H9 (cell line): ENCODE results near the gene NOL9. TPM values are rescaled to one million over a fixed set of nuclear protein-coding genes. Genes with fewer than 3 reads are reported as not detected.

Experiments used
- DNase-seq: peaks from one replicate; pipeline ENCODE4 v3.0.0-alpha.2; 2017
- H2AFZ ChIP-seq: one replicate; pipeline ENCODE4 v1.6.1; 2013; ENCODE audit warnings: mild to moderate bottlenecking, low read length, control low read depth, moderate library complexity
- H2AK5ac ChIP-seq: 2 replicates; pipeline ENCODE4 v1.6.1; 2013; ENCODE audit warnings: low read length, control low read depth, mixed read lengths; ENCODE audit not compliant: insufficient read length
- H2BK120ac ChIP-seq: one replicate; pipeline ENCODE4 v1.6.1; 2013; ENCODE audit warnings: low read depth, mild to moderate bottlenecking, low read length, control low read depth, inconsistent platforms; ENCODE audit not compliant: poor library complexity, severe bottlenecking
- H2BK12ac ChIP-seq: 2 replicates; pipeline ENCODE4 v1.6.1; 2013; ENCODE audit warnings: low read length, control low read depth, mixed read lengths, low read depth; ENCODE audit not compliant: insufficient read length
- H2BK15ac ChIP-seq: 2 replicates; pipeline ENCODE4 v1.6.1; 2013; ENCODE audit warnings: low read depth, low read length, control low read depth
- H2BK20ac ChIP-seq: one replicate; pipeline ENCODE4 v1.6.1; 2013; ENCODE audit warnings: low read depth, mild to moderate bottlenecking, low read length, control low read depth, inconsistent platforms; ENCODE audit not compliant: poor library complexity, severe bottlenecking
- H2BK5ac ChIP-seq: 2 replicates; pipeline ENCODE4 v1.6.1; 2013; ENCODE audit warnings: low read length, control low read depth, mixed read lengths; ENCODE audit not compliant: insufficient read length
- H3K14ac ChIP-seq: 2 replicates; pipeline ENCODE4 v1.6.1; 2013; ENCODE audit warnings: low read length, control low read depth; ENCODE audit not compliant: insufficient read depth
- H3K18ac ChIP-seq: 2 replicates; pipeline ENCODE4 v1.6.1; 2013; ENCODE audit warnings: low read depth, mild to moderate bottlenecking, mixed read lengths, low read length, control low read depth; ENCODE audit not compliant: insufficient read length
- H3K23ac ChIP-seq: 2 replicates; pipeline ENCODE4 v1.6.1; 2013; ENCODE audit warnings: low read length, control low read depth, mixed read lengths, low read depth; ENCODE audit not compliant: insufficient read length
- H3K23me2 ChIP-seq: 2 replicates; pipeline ENCODE4 v1.6.1; 2013; ENCODE audit warnings: low read depth, mild to moderate bottlenecking, mixed read lengths, low read length, control low read depth; ENCODE audit not compliant: insufficient read length, poor library complexity, severe bottlenecking
- H3K27ac ChIP-seq: 2 replicates; pipeline ENCODE4 v1.5.1; 2013; ENCODE audit warnings: low read length, control low read depth, mixed read lengths, low read depth; ENCODE audit not compliant: insufficient read length
- H3K27me3 ChIP-seq: 2 replicates; pipeline ENCODE4 v1.6.1; 2013; ENCODE audit warnings: low read length, control low read depth, inconsistent platforms; ENCODE audit not compliant: insufficient read depth
- H3K4ac ChIP-seq: 2 replicates; pipeline ENCODE4 v1.6.1; 2013; ENCODE audit warnings: low read depth, mild to moderate bottlenecking, control low read depth, inconsistent platforms, low read length, moderate library complexity
- H3K4me1 ChIP-seq: 2 replicates; pipeline ENCODE4 v1.6.1; 2013; ENCODE audit warnings: low read length, control low read depth, inconsistent platforms; ENCODE audit not compliant: insufficient read depth
- H3K4me2 ChIP-seq: 2 replicates; pipeline ENCODE4 v1.6.1; 2013; ENCODE audit warnings: low read length, control low read depth, mixed read lengths; ENCODE audit not compliant: insufficient read length, insufficient read depth
- H3K56ac ChIP-seq: 2 replicates; pipeline ENCODE4 v1.6.1; 2013; ENCODE audit warnings: low read depth, mild to moderate bottlenecking, mixed read lengths, low read length, control low read depth; ENCODE audit not compliant: insufficient read length
- H3K79me1 ChIP-seq: 2 replicates; pipeline ENCODE4 v1.6.1; 2013; ENCODE audit warnings: low read depth, mild to moderate bottlenecking, moderate library complexity, low read length, control low read depth, inconsistent platforms; ENCODE audit not compliant: insufficient read depth, poor library complexity, severe bottlenecking
- H3K79me2 ChIP-seq: 2 replicates; pipeline ENCODE4 v1.6.1; 2013; ENCODE audit warnings: low read length, control low read depth, inconsistent platforms; ENCODE audit not compliant: insufficient read depth
- H3K9ac ChIP-seq: 2 replicates; pipeline ENCODE4 v1.6.1; 2013; ENCODE audit warnings: low read length, control low read depth, mixed read lengths; ENCODE audit not compliant: insufficient read length; ENCODE audit errors: extremely low read depth
- H3K9me3 ChIP-seq: one replicate; pipeline ENCODE4 v1.6.1; 2013; ENCODE audit warnings: low read depth, low read length, inconsistent platforms; ENCODE audit not compliant: control insufficient read depth
- H3T11ph ChIP-seq: one replicate; pipeline ENCODE4 v1.6.1; 2013; ENCODE audit warnings: mild to moderate bottlenecking, low read length, control low read depth, inconsistent platforms
- H4K20me1 ChIP-seq: one replicate; pipeline ENCODE4 v1.6.1; 2013; ENCODE audit not compliant: control insufficient read depth, insufficient read length, insufficient read depth
- H4K5ac ChIP-seq: 2 replicates; pipeline ENCODE4 v1.6.1; 2013; ENCODE audit warnings: low read depth, mild to moderate bottlenecking, mixed read lengths, low read length, control low read depth; ENCODE audit not compliant: insufficient read length
- H4K8ac ChIP-seq: replicated peaks from 2 replicates; pipeline ENCODE4 v1.6.1; 2013; ENCODE audit warnings: low read length, control low read depth, mixed read lengths, low read depth; ENCODE audit not compliant: insufficient read length
- H4K91ac ChIP-seq: 2 replicates; pipeline ENCODE4 v1.6.1; 2013; ENCODE audit warnings: low read depth, mild to moderate bottlenecking, moderate library complexity, mixed read lengths, low read length, control low read depth; ENCODE audit not compliant: insufficient read length
- H3K27ac Mint-ChIP-seq, 3 experiments: 2 replicates in 2 of 3; 3 replicates in 1 of 3; pipeline ENCODE4 v1.8.0; 2020 to 2021; ENCODE audit warnings: mixed read lengths in 3 of 3, mild to moderate bottlenecking in 1 of 3, moderate library complexity in 1 of 3
- H3K27me3 Mint-ChIP-seq: 2 replicates; pipeline ENCODE4 v1.8.0; 2021; ENCODE audit warnings: low read depth, mild to moderate bottlenecking, moderate library complexity, mixed read lengths
- H3K36me3 Mint-ChIP-seq, 3 experiments: 2 replicates in 2 of 3; 3 replicates in 1 of 3; pipeline ENCODE4 v1.8.0; 2020 to 2021; ENCODE audit warnings: low read depth in 3 of 3, mixed read lengths in 3 of 3; ENCODE audit not compliant: insufficient read depth in 1 of 3
- H3K4me1 Mint-ChIP-seq, 2 experiments: 2 replicates each; pipeline ENCODE4 v1.8.0; 2020; ENCODE audit warnings: mixed read lengths in 2 of 2
- H3K4me3 Mint-ChIP-seq, 2 experiments: 2 replicates in 1 of 2; 3 replicates in 1 of 2; pipeline ENCODE4 v1.8.0; 2020 to 2021; ENCODE audit warnings: mild to moderate bottlenecking in 2 of 2, mixed read lengths in 2 of 2, moderate library complexity in 1 of 2
- H3K9me3 Mint-ChIP-seq, 2 experiments: 2 replicates in 1 of 2; 3 replicates in 1 of 2; pipeline ENCODE4 v1.8.0; 2020; ENCODE audit warnings: mild to moderate bottlenecking in 2 of 2, mixed read lengths in 2 of 2, moderate library complexity in 1 of 2
- WGBS: extraction: QIAGEN DNeasy Blood & Tissue Kit; methylation state at CpG from one replicate; pipeline ENCODE4 v1.1.7; 2013; ENCODE audit warnings: missing lambda C conversion rate, low lambda C conversion rate, mixed read lengths; ENCODE audit not compliant: insufficient read length; ENCODE audit errors: extremely low coverage; 5-methylcytosine and 5-hydroxymethylcytosine counted together
- total RNA-seq: library from RNA; stranded (reverse); gene quantifications from 2 replicates; pipeline ENCODE4 v1.2.1, GENCODE V29; 2021
- TF ChIP-seq, protein P1 (sequence below): fragments of 200-600 bp; sonication (generic); conservative IDR thresholded peaks from 3 replicates; pipeline ENCODE4 v1.8.0; 2021; ENCODE audit warnings: antibody characterized with exemption, mild to moderate bottlenecking

Gene NOL9
- total RNA-seq, 1 experiment from 2014 or later: 50.4 TPM

- Histone ChIP-seq H3K9ac (peak overlapping the region; percentile 42), H3K18ac (no peak overlapping the region), H3T11ph (no peak overlapping the region), H3K23me2 (no peaks in the 10 kb centered on the region), H4K5ac (no peak overlapping the region), H3K14ac (no peak overlapping the region), H3K79me2 (no peaks in the 10 kb centered on the region), H3K4me2 (no peak overlapping the region), H3K23ac (no peak overlapping the region), H3K4me1 (no peaks in the 10 kb centered on the region), H2BK120ac (no peak overlapping the region), H4K8ac (no peak overlapping the region), H2AFZ (no peak overlapping the region), H3K27me3 (no peaks in the 10 kb centered on the region), H3K79me1 (no peaks in the 10 kb centered on the region), H3K27ac (no peak overlapping the region), H3K4ac (no peak overlapping the region), H3K56ac (no peak overlapping the region), H2BK5ac (no peak overlapping the region), H2AK5ac (no peak overlapping the region), H2BK20ac (no peak overlapping the region), H3K9me3 (no peaks in the 10 kb centered on the region), H2BK15ac (no peak overlapping the region), H4K20me1 (no peaks in the 10 kb centered on the region), H4K91ac (no peak overlapping the region), H2BK12ac (no peak overlapping the region)
- no peak for DNase-seq
- Mint-ChIP-seq H3K4me1 (peaks cover 0 to 3% of the 10 kb centered on the region in 2 experiments; a peak in 1 of 4 replicates), H3K27ac (peak overlapping the region in 2 of 3 experiments; percentile 61 to 71; a peak in 2 of 7 replicates), H3K4me3 (no peak overlapping the region), H3K36me3 (peaks cover 26 to 67% (median 57%) of the 10 kb centered on the region in 3 experiments; a peak in 6 of 7 replicates), H3K9me3 (no peaks in the 10 kb centered on the region), H3K27me3 (no peaks in the 10 kb centered on the region)
- TF ChIP-seq, protein P1, sequence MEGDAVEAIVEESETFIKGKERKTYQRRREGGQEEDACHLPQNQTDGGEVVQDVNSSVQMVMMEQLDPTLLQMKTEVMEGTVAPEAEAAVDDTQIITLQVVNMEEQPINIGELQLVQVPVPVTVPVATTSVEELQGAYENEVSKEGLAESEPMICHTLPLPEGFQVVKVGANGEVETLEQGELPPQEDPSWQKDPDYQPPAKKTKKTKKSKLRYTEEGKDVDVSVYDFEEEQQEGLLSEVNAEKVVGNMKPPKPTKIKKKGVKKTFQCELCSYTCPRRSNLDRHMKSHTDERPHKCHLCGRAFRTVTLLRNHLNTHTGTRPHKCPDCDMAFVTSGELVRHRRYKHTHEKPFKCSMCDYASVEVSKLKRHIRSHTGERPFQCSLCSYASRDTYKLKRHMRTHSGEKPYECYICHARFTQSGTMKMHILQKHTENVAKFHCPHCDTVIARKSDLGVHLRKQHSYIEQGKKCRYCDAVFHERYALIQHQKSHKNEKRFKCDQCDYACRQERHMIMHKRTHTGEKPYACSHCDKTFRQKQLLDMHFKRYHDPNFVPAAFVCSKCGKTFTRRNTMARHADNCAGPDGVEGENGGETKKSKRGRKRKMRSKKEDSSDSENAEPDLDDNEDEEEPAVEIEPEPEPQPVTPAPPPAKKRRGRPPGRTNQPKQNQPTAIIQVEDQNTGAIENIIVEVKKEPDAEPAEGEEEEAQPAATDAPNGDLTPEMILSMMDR: no peak
- no CpG with 5 or more reads among the region's 8 CpGs for WGBS
These were observed 20.0 kb downstream of the NOL9 start for GRCh38 chr1:6534248-6534822.
